Measurements from ENCODE around the gene LY6G5C.

LY6G5C gene

GRCh38 chr6:31660381-31661261 is 20.2 kb downstream of the LY6G5C start, which contains the start of gene C6orf47:
TSS of gene C6orf47 (minus strand) at chr6:31660778. CDS start at chr6:31659947, 831 bp downstream.
- peak; percentile 90 for DNase-seq

GRCh38 chr6:31659649-31660380 is 21.1 kb downstream of the LY6G5C start:
- DNase-seq = no peak

GRCh38 chr6:31658983-31659648 is 21.8 kb downstream of the LY6G5C start:
- DNase-seq = no peak

GRCh38 chr6:31658158-31658688 is 22.6 kb downstream of the LY6G5C start:
- no peak for DNase-seq

- no peak for DNase-seq
Measured at GRCh38 chr6:31657406-31658157, 23.3 kb downstream of the LY6G5C start.

GRCh38 chr6:31655349-31656237 is 25.3 kb downstream of the LY6G5C start, which contains the start of gene APOM:
TSS of gene APOM (plus strand) at chr6:31655894. CDS start at chr6:31655967, 73 bp downstream.
- no peak for DNase-seq

GRCh38 chr6:31654574-31655348 is 26.1 kb downstream of the LY6G5C start:
- DNase-seq = no peak

GRCh38 chr6:31652925-31653724 is 27.7 kb downstream of the LY6G5C start:
- DNase-seq = no peak

- no peak for DNase-seq
Measured at GRCh38 chr6:31651602-31652191, 29.2 kb downstream of the LY6G5C start.

- no peak for DNase-seq
Measured at GRCh38 chr6:31645325-31645724, 35.5 kb downstream of the LY6G5C start.

GRCh38 chr6:31643818-31644454 is 36.9 kb downstream of the LY6G5C start:
- no peak for DNase-seq

GRCh38 chr6:31642798-31643570 is 37.9 kb downstream of the LY6G5C start:
- no peak for DNase-seq

- no peak for DNase-seq
Measured at GRCh38 chr6:31641370-31641769, 39.5 kb downstream of the LY6G5C start.

GRCh38 chr6:31640612-31641011 is 40.3 kb downstream of the LY6G5C start:
- DNase-seq = no peak

GRCh38 chr6:31639449-31639861 is 41.4 kb downstream of the LY6G5C start:
- DNase-seq = no peak

GRCh38 chr6:31639043-31639442 is 41.8 kb downstream of the LY6G5C start:
- no peak for DNase-seq
